NCI-H748 treated with DMSO at 0.1 percent for 48 hours (cell line): Measurements from ENCODE around the gene MED26.

ENCODE experiments used
- DNase-seq: peaks from one replicate; lab custom pipeline; 2025; lab: John Stamatoyannopoulos, UW

The MED26 gene

GRCh38 chr19:16588824-16589577, 39.0 kb downstream of the MED26 start:
- DNase-seq, result no peak

- DNase-seq, result no peak
These were observed 39.9 kb downstream of the MED26 start for GRCh38 chr19:16587833-16588823.

GRCh38 chr19:16586991-16587832, 40.8 kb downstream of the MED26 start:
- no peak for DNase-seq

GRCh38 chr19:16586477-16586871, 41.5 kb downstream of the MED26 start:
- no peak for DNase-seq

- no peak for DNase-seq
These were observed 42.1 kb downstream of the MED26 start for GRCh38 chr19:16585808-16586476.

GRCh38 chr19:16585094-16585801, 42.8 kb downstream of the MED26 start:
- DNase-seq, result no peak

GRCh38 chr19:16584248-16585093, 43.5 kb downstream of the MED26 start:
- peak; percentile 0 for DNase-seq

GRCh38 chr19:16582486-16583261, 45.3 kb downstream of the MED26 start:
- DNase-seq, result no peak

GRCh38 chr19:16581971-16582343, 46.0 kb downstream of the MED26 start:
- no peak for DNase-seq

- DNase-seq, result no peak
These were observed 46.6 kb downstream of the MED26 start for GRCh38 chr19:16581145-16581970.

GRCh38 chr19:16579381-16579780, 48.6 kb downstream of the MED26 start:
- DNase-seq, result no peak

- no peak for DNase-seq
These were observed 50.4 kb downstream of the MED26 start for GRCh38 chr19:16577531-16577985.

GRCh38 chr19:16576690-16577530, 51.1 kb downstream of the MED26 start:
- DNase-seq, result no peak

GRCh38 chr19:16575861-16576689, 51.9 kb downstream of the MED26 start:
- DNase-seq, result no peak

GRCh38 chr19:16575282-16575681, 52.7 kb downstream of the MED26 start:
- no peak for DNase-seq

- DNase-seq, result no peak
These were observed 54.1 kb downstream of the MED26 start for GRCh38 chr19:16573925-16574324.
